Natural killer cell (primary cell): ENCODE results near the gene GTF2E1. TPM values are rescaled to one million over a fixed set of nuclear protein-coding genes. Genes with fewer than 3 reads are reported as not detected.
"Not testable (repeated sequence)": the region's sequence is repeated elsewhere in the genome, so short reads cannot be mapped to it uniquely, and the experiment has no call there.

ENCODE experiments used
- ATAC-seq, 3 donors: fragments of 150-1000 bp in 2 of 3; fragments of 200-7000 bp in 1 of 3; cut with Tn5 transposase; 1 replicate in 1 of 3; 2 replicates in 2 of 3; pipeline ENCODE4 v1.10.0; 2021; ENCODE audit warnings: mild to moderate bottlenecking in 2 of 3, moderate library complexity in 2 of 3
- DNase-seq, 2 donors: peaks; one replicate each; pipeline versions ENCODE4 v3.0.0 to v3.0.0-alpha.2; 2013 to 2021; ENCODE audit warnings: mixed read lengths in 1 of 2
- H3K27ac ChIP-seq: one replicate; pipeline ENCODE4 v1.5.1; 2013; ENCODE audit warnings: mild to moderate bottlenecking, low read length
- H3K27me3 ChIP-seq: one replicate; pipeline ENCODE4 v1.6.1; 2013; ENCODE audit warnings: low read length; ENCODE audit not compliant: control insufficient read depth, insufficient read depth
- H3K36me3 ChIP-seq: one replicate; pipeline ENCODE4 v1.6.1; 2013; ENCODE audit warnings: low read length; ENCODE audit not compliant: control insufficient read depth, insufficient read depth
- H3K4me1 ChIP-seq: one replicate; pipeline ENCODE4 v1.6.1; 2013; ENCODE audit warnings: low read length; ENCODE audit not compliant: control insufficient read depth, insufficient read depth
- H3K4me3 ChIP-seq: one replicate; pipeline ENCODE4 v1.5.1; 2013; ENCODE audit warnings: low read length
- H3K9me3 ChIP-seq: one replicate; pipeline ENCODE4 v1.6.1; 2013; ENCODE audit warnings: low read length; ENCODE audit not compliant: control insufficient read depth, insufficient read depth
- H3K27ac Mint-ChIP-seq, 2 donors: one replicate each; pipeline ENCODE4 v1.8.0; 2022; ENCODE audit warnings: mild to moderate bottlenecking in 2 of 2, mixed read lengths in 2 of 2, moderate library complexity in 1 of 2
- H3K27me3 Mint-ChIP-seq, 2 donors: one replicate each; pipeline ENCODE4 v1.8.0; 2022; ENCODE audit warnings: low read depth in 2 of 2, mixed read lengths in 2 of 2
- H3K36me3 Mint-ChIP-seq: one replicate; pipeline ENCODE4 v1.8.0; 2022; ENCODE audit warnings: mixed read lengths
- H3K4me1 Mint-ChIP-seq, 2 donors: one replicate each; pipeline ENCODE4 v1.8.0; 2022; ENCODE audit warnings: mixed read lengths in 2 of 2
- H3K4me3 Mint-ChIP-seq: one replicate; pipeline ENCODE4 v1.8.0; 2022; ENCODE audit warnings: mild to moderate bottlenecking, moderate library complexity, mixed read lengths
- H3K9me3 Mint-ChIP-seq, 2 donors: one replicate each; pipeline ENCODE4 v1.8.0; 2022; ENCODE audit warnings: mixed read lengths in 2 of 2
- CTCF ChIP-seq: fragments of 200-600 bp; IDR thresholded peaks from one replicate; pipeline ENCODE4 v1.8.0; 2022; ENCODE audit warnings: antibody characterized with exemption
- WGBS: methylation state at CpG from one replicate; pipeline ENCODE4 v1.1.7; 2013; ENCODE audit warnings: missing lambda C conversion rate; ENCODE audit not compliant: insufficient coverage; 5-methylcytosine and 5-hydroxymethylcytosine counted together
- intact Hi-C: fragments of 100-400 bp; cut with micrococcal nuclease; formaldehyde crosslinking; loops from one replicate; pipeline ENCODE4 v1.14.2; 2022
- total RNA-seq, 4 donors: library from RNA; stranded (reverse); fragments of 120-200 nt in 1 of 4; gene quantifications; one replicate each; pipeline versions ENCODE4 v1.2.3 to v1.2.4, GENCODE V29; 2013 to 2022

Gene GTF2E1
- total RNA-seq, 3 donors from 2014 or later (not counting 1 experiment from before 2014, with no cell fraction given), result 10.9 to 15.7 (median 12.7) TPM

GRCh38 chr3:120752865-120753264 lies 10.3 kb downstream of the GTF2E1 start:
- peaks cover 39 to 40% of the 10 kb centered on the region in 2 donors for H3K4me1 Mint-ChIP-seq
- Histone ChIP-seq H3K27ac (no peak overlapping the region), H3K27me3 (no peaks in the 10 kb centered on the region), H3K4me1 (no peaks in the 10 kb centered on the region), H3K36me3 (peaks cover 13% of the 10 kb centered on the region), H3K4me3 (no peak overlapping the region), H3K9me3 (no peaks in the 10 kb centered on the region)
- H3K36me3 Mint-ChIP-seq, result no peaks in the 10 kb centered on the region
- intact Hi-C loops, result no loop called here
- WGBS, result no CpG with 5 or more reads among the region's 2 CpGs
- ATAC-seq (no peak), DNase-seq (no peak)
- H3K27ac Mint-ChIP-seq, result peak overlapping the region; percentile 41 to 63
- H3K27me3 Mint-ChIP-seq, result no peaks in the 10 kb centered on the region
- no peak for TF ChIP-seq CTCF
- no peaks in the 10 kb centered on the region for H3K9me3 Mint-ChIP-seq
- H3K4me3 Mint-ChIP-seq, result no peak overlapping the region

- Mint-ChIP-seq H3K9me3 (no peaks in the 10 kb centered on the region), H3K27ac (peak overlapping the region in 1 of 2 donors; percentile 21), H3K4me1 (peaks cover 41 to 42% of the 10 kb centered on the region in 2 donors), H3K4me3 (no peak overlapping the region), H3K27me3 (no peaks in the 10 kb centered on the region), H3K36me3 (no peaks in the 10 kb centered on the region)
- no peak for DNase-seq
- no peak for TF ChIP-seq CTCF
- no peak for ATAC-seq
- Histone ChIP-seq H3K4me3 (no peak overlapping the region), H3K27me3 (no peaks in the 10 kb centered on the region), H3K36me3 (peaks cover 13% of the 10 kb centered on the region), H3K27ac (no peak overlapping the region), H3K4me1 (no peaks in the 10 kb centered on the region), H3K9me3 (no peaks in the 10 kb centered on the region)
- intact Hi-C loops, result no loop called here
Measured at GRCh38 chr3:120753810-120754209, 11.3 kb downstream of the GTF2E1 start.

- intact Hi-C loops, result no loop called here
- no peaks in the 10 kb centered on the region for H3K27me3 Mint-ChIP-seq
Measured at GRCh38 chr3:120756061-120756460, 13.5 kb downstream of the GTF2E1 start.

GRCh38 chr3:120758551-120758950 lies 16.0 kb downstream of the GTF2E1 start:
- H3K27me3 Mint-ChIP-seq, H3K4me1 ChIP-seq, H3K9me3 ChIP-seq, H3K27ac ChIP-seq, H3K4me3 ChIP-seq, DNase-seq, H3K27me3 ChIP-seq, H3K4me3 Mint-ChIP-seq, intact Hi-C loops, H3K36me3 ChIP-seq, H3K9me3 Mint-ChIP-seq, H3K36me3 Mint-ChIP-seq, ATAC-seq, H3K27ac Mint-ChIP-seq: not testable (repeated sequence)
- peaks cover 54 to 66% of the 10 kb centered on the region in 2 donors for H3K4me1 Mint-ChIP-seq
- WGBS, result 100% methylated on average over 3 of the region's 4 CpGs

More at GRCh38 chr3:120756061-120756460, 13.5 kb downstream of the GTF2E1 start:
- H3K4me3 Mint-ChIP-seq, result no peak overlapping the region
- no peaks in the 10 kb centered on the region for H3K9me3 Mint-ChIP-seq
- no peak overlapping the region for H3K4me3 ChIP-seq
- WGBS, result 100% methylated on average over 2 of the region's 2 CpGs
- TF ChIP-seq CTCF, result no peak
- no peak for ATAC-seq
- H3K36me3 ChIP-seq, result peaks cover 9% of the 10 kb centered on the region
- no peaks in the 10 kb centered on the region for H3K36me3 Mint-ChIP-seq
- H3K9me3 ChIP-seq, result no peaks in the 10 kb centered on the region
- DNase-seq, result no peak
- peaks cover 52 to 60% of the 10 kb centered on the region in 2 donors for H3K4me1 Mint-ChIP-seq
- no peak overlapping the region for H3K27ac ChIP-seq
- no peaks in the 10 kb centered on the region for H3K4me1 ChIP-seq
- no peak overlapping the region for H3K27ac Mint-ChIP-seq
- H3K27me3 ChIP-seq, result no peaks in the 10 kb centered on the region
